ENCODE measurements around the gene IER3IP1.
A peak's percentile ranks its signal among the peaks of the same experiment; 100 is the strongest.
"Not testable (repeated sequence)": the region's sequence is repeated elsewhere in the genome, so short reads cannot be mapped to it uniquely, and the experiment has no call there.

Gene IER3IP1

GRCh38 chr18:47160256-47160655 is 15.9 kb downstream of the IER3IP1 start:
- DNase-seq (ENCODE audit: low read depth in 1 of 2, low spot score in 1 of 2): no peak

- DNase-seq (ENCODE audit: low read depth in 1 of 2, low spot score in 1 of 2): not testable (repeated sequence)
These were observed 17.8 kb downstream of the IER3IP1 start for GRCh38 chr18:47158404-47158803.

DNA sequence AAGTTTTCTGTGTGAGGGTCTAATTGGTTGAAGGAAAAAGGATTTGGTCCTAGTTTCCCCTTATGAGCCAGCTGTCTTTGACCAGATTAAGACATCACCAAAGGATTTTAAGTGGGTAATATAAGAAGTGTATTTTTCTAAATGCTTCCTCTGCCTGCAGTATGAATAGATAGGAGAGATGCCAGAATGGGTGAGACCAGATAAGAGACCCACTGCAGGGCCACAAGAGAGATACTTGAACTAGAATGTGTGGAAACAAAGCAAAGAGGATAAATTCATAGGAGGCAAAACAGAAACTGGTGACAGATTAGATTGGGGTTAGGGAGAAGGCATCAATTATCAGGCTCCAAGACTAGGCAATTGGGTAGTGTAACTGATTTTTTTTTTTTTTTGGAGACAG is 24.7 kb downstream of the IER3IP1 start:
- DNase-seq (ENCODE audit: low read depth in 1 of 2, low spot score in 1 of 2): no peak

GRCh38 chr18:47150824-47151366 is 25.3 kb downstream of the IER3IP1 start:
- DNase-seq (ENCODE audit: low read depth in 1 of 2, low spot score in 1 of 2): no peak

DNA sequence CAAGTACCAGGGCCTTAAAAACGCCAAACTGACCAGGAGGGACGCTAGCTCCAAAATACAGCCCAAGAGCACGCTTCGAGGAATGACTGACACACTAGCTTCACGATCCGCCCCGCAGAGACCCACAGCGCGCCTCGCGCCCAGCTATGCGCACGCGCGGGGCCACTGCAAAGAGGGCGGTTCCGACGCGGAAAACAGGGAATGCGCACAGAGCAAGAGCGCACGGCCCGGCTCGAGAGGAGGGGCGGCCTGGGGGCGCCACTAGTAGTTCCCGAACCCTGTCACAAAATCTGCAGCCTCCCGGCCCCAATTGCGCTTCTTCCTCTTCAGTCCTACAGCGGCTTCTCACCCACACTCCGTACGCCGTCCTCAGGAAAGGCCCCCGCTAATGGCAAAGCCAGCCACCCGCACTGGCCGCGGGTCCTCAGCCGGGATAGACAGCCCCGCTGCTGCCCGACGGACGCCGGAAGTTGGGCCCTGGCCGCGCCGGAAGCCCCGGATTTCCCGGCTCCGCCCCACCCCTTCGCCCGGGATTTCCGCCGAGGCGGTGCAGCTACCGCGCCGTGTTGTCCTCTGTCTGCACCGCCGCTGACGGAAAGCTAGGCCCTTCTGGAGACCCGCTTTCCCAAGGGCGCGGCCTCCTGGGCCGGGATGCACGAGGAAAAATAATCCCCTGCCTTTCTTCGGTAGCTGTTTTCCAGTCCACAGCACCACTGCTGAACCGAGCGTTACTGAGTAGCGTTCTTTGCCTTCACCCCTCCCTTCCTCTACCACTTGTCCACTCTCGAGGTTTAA is 25.9 kb downstream of the IER3IP1 start, which contains the start of gene HDHD2:
Gene HDHD2 (minus strand): TSS at position 472 of the 795 bp plus-strand sequence. CDS start 14,061 bp downstream, outside the sequence.
- peak; percentile 58 to 76 for DNase-seq (ENCODE audit: low read depth in 1 of 2, low spot score in 1 of 2)

GRCh38 chr18:47149457-47150028 is 26.6 kb downstream of the IER3IP1 start:
- DNase-seq (ENCODE audit: low read depth in 1 of 2, low spot score in 1 of 2): no peak

- DNase-seq (ENCODE audit: low read depth in 1 of 2, low spot score in 1 of 2): no peak
These were observed 30.0 kb downstream of the IER3IP1 start for GRCh38 chr18:47146206-47146605.

DNA sequence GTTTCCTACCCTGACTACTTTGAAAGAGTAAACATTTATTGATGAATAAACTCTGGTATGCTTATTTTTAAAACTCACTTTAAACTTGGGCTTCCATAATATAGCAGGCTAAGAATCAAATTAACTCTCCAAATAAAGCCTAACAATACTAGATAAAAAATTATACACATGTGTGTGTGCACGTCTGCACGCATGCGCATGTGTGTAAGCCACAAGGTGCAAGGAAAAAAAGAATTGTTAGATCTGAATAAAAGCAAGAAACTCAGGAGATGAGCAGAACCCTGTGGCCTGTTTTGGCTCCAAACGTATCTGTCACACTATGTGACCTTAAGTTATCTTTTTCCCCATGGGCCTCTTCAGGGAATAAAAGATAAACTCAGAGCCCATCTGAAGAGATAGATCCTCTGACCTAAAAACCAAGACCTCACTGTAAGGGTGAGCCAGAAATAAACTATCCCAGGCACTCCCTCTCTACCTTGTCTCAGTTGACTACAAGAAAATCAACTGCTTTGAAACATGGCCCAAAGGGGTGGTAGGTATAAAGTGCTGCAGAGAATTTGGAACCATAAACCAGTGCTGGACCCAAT is 32.2 kb downstream of the IER3IP1 start:
- no peak for DNase-seq (ENCODE audit: low read depth in 1 of 2, low spot score in 1 of 2)

- DNase-seq (ENCODE audit: low read depth in 1 of 2, low spot score in 1 of 2): no peak
These were observed 33.0 kb downstream of the IER3IP1 start for GRCh38 chr18:47143153-47143552.

DNA sequence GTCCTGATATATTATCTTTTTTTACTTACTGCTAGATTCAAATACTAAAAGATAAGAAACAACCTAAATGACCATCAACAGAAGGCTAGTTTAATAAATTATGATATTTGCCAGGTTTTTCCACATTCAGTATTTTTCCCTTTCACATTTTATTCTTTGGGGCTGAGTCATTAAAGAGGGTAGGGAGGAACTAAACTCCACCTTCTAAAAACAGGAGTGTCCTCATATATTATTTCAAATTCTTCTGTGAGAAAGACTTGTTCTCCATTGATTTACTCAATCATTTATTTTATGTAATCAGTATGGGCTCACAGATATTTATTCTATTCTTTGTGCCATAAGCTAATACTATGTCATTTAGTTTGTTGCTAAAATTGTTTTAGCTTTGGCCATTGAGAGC is 34.9 kb downstream of the IER3IP1 start:
- no peak for DNase-seq (ENCODE audit: low read depth in 1 of 2, low spot score in 1 of 2)

- no peak for DNase-seq (ENCODE audit: low read depth in 1 of 2, low spot score in 1 of 2)
These were observed 55.0 kb downstream of the IER3IP1 start for GRCh38 chr18:47121146-47121545.

- DNase-seq (ENCODE audit: low read depth in 1 of 2, low spot score in 1 of 2): no peak
These were observed 55.7 kb downstream of the IER3IP1 start for GRCh38 chr18:47120428-47120827.

DNA sequence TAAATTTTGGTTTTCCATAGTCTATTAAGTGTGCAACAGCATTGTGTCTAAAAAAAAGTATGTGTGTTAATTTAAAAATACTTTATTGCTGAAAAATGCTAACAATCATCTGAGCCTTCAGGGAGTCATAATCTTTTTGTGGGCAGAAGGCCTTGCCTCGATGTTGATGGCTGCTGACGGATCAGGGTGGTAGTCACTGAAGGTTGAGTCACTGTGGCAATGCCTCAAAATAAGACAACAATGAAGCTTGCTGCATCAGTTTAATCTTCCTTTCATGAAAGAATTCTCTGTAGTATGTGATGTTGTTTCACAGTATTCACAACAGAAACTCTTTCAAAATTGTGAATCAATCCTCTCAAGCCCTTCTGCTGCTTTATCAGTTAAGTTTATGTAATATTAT is 57.2 kb downstream of the IER3IP1 start:
- DNase-seq (ENCODE audit: low read depth in 1 of 2, low spot score in 1 of 2): no peak

GRCh38 chr18:47115205-47115604 is 61.0 kb downstream of the IER3IP1 start:
- DNase-seq (ENCODE audit: low read depth in 1 of 2, low spot score in 1 of 2): no peak

DNA sequence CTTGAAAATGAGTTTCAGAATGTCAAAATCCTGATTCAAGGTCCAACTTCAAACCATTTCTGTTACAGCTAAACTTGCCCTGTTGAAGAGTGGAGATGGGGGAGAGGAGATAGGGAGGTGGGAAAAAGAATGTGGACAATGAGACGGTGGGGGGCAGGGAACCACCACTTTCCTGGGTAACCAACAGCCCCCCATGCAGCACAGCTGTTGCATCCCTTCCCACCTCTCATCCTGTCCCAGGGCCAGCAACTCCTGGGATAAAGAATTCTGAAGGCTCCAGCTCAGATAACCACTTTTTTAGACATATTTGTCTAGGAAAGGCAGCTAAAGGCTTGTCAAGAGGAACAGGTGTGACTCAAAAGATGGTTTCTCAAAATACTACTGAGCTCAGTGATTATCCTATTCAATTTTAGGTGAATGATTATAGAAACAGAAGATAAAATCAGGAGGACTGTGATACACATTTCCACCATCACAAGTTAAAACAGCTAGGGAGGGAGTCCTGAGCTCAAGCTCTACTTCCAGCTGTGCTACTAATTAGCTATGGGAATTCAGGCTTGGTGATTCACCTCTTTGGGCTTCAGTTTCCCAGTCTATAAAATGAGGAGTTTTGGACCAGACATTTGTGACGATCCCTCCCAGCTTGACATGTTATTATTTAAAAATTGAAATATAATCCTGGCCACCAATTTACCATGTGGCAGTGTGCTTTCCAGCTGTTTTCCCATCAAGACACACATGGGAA is 62.2 kb downstream of the IER3IP1 start:
- DNase-seq (ENCODE audit: low read depth in 1 of 2, low spot score in 1 of 2): no peak

GRCh38 chr18:47110492-47111274 is 65.5 kb downstream of the IER3IP1 start:
- no peak for DNase-seq (ENCODE audit: low read depth in 1 of 2, low spot score in 1 of 2)

- DNase-seq (ENCODE audit: low read depth in 1 of 2, low spot score in 1 of 2): no peak
These were observed 66.4 kb downstream of the IER3IP1 start for GRCh38 chr18:47109720-47110119.

- DNase-seq (ENCODE audit: low read depth in 1 of 2, low spot score in 1 of 2): no peak
These were observed 67.2 kb downstream of the IER3IP1 start for GRCh38 chr18:47108998-47109405.

DNA sequence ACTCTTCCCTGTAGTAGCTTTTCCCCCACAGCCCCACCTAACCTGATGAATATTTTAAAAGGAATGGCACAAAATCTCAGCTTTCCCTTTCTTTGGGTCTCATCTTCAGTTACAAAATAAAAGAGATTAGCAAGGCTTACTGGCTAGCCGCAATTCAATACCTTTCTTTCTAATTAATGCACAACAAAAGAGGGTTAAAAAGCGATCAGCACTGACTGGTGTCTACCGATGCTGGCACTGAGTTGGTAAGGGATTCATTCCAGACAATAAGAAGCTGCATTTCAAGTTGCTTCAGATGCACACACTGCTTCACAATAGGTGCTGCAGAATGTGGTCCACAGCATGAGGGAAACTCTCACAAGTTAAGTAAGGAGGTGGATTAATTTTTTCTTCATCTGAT is 67.8 kb downstream of the IER3IP1 start:
- no peak for DNase-seq (ENCODE audit: low read depth in 1 of 2, low spot score in 1 of 2)
